IPS-NIHi7 (cell line): ENCODE results near the gene INPP4A.

Experiments
- DNase-seq: peaks from one replicate; pipeline ENCODE4 v3.0.0; 2012; ENCODE audit warnings: mixed read lengths; ENCODE audit errors: extremely low spot score

INPP4A gene

GRCh38 chr2:98476192-98476868, 31.7 kb downstream of the INPP4A start:
- DNase-seq, result no peak

GRCh38 chr2:98477036-98477435, 32.4 kb downstream of the INPP4A start:
- no peak for DNase-seq

GRCh38 chr2:98477506-98477905, 32.8 kb downstream of the INPP4A start:
- no peak for DNase-seq

- DNase-seq, result no peak
Measured at GRCh38 chr2:98478088-98478551, 33.5 kb downstream of the INPP4A start.

- DNase-seq, result no peak
Measured at GRCh38 chr2:98478907-98479306, 34.2 kb downstream of the INPP4A start.

- DNase-seq, result no peak
Measured at GRCh38 chr2:98479371-98479770, 34.7 kb downstream of the INPP4A start.

- DNase-seq, result no peak
Measured at GRCh38 chr2:98479959-98480524, 35.4 kb downstream of the INPP4A start.

GRCh38 chr2:98480598-98480997, 35.9 kb downstream of the INPP4A start:
- DNase-seq, result no peak

- no peak for DNase-seq
Measured at GRCh38 chr2:98482362-98482761, 37.7 kb downstream of the INPP4A start.

- no peak for DNase-seq
Measured at GRCh38 chr2:98483257-98483861, 38.7 kb downstream of the INPP4A start.

- DNase-seq, result no peak
Measured at GRCh38 chr2:98484121-98484557, 39.5 kb downstream of the INPP4A start.

GRCh38 chr2:98484652-98485452, 40.2 kb downstream of the INPP4A start:
- no peak for DNase-seq

- no peak for DNase-seq
Measured at GRCh38 chr2:98485453-98485755, 40.7 kb downstream of the INPP4A start.

- no peak for DNase-seq
Measured at GRCh38 chr2:98486374-98486981, 41.8 kb downstream of the INPP4A start.

GRCh38 chr2:98487101-98487805, 42.6 kb downstream of the INPP4A start:
- no peak for DNase-seq

GRCh38 chr2:98487806-98488189, 43.1 kb downstream of the INPP4A start:
- peak; percentile 47 for DNase-seq

- DNase-seq, result no peak
Measured at GRCh38 chr2:98488252-98488651, 43.6 kb downstream of the INPP4A start.

GRCh38 chr2:98489486-98489885, 44.8 kb downstream of the INPP4A start:
- DNase-seq, result no peak

- no peak for DNase-seq
Measured at GRCh38 chr2:98489971-98490962, 45.6 kb downstream of the INPP4A start.

GRCh38 chr2:98492441-98492840, 47.8 kb downstream of the INPP4A start:
- DNase-seq, result no peak
